T-cell (primary cell): Measurements from ENCODE around the gene RAB40B. TPM values are rescaled to one million over a fixed set of nuclear protein-coding genes. Genes with fewer than 3 reads are reported as not detected.

Source experiments
- ATAC-seq, 4 experiments: fragments of 200-7000 bp in 3 of 4; fragments of 150-1000 bp in 1 of 4; cut with Tn5 transposase; replicated peaks in 1 of 4; 1 replicate in 3 of 4; 2 replicates in 1 of 4; pipeline ENCODE4 v1.10.0; 2021; ENCODE audit warnings: moderate library complexity in 3 of 4, mild to moderate bottlenecking in 2 of 4, moderate number of reproducible peaks in 1 of 4
- CTCF ChIA-PET, 2 donors: fragments of 300-600 bp; sonication (Branson Sonifier 250); formaldehyde crosslinking; loops; one replicate each; lab custom pipeline; 2022; ENCODE audit warnings: antibody characterized with exemption in 2 of 2; lab: Charles Lee
- POLR2A ChIA-PET, 2 donors: fragments of 300-600 bp; sonication (Branson Sonifier 250); formaldehyde crosslinking; loops; one replicate each; lab custom pipeline; 2022; ENCODE audit warnings: antibody characterized with exemption in 2 of 2; lab: Charles Lee
- DNase-seq, 35 experiments: peaks; one replicate each; pipeline versions ENCODE4 v3.0.0 to v3.0.0-alpha.2; 2013 to 2023
- H3K27ac ChIP-seq: one replicate; pipeline ENCODE4 v1.5.1; 2013; ENCODE audit warnings: low read length
- H3K27me3 ChIP-seq, 2 experiments: replicated peaks in 1 of 2; 1 replicate in 1 of 2; 2 replicates in 1 of 2; pipeline versions ENCODE4 v1.6.1 to v1.7.0; 2013; ENCODE audit warnings: low read length in 1 of 2, mixed read lengths in 1 of 2; ENCODE audit not compliant: control insufficient read depth in 2 of 2, insufficient read depth in 2 of 2; ENCODE audit errors: extremely low read depth in 1 of 2
- H3K36me3 ChIP-seq, 2 donors: 1 replicate in 1 of 2; 2 replicates in 1 of 2; pipeline versions ENCODE4 v1.6.1 to v1.7.0; 2013; ENCODE audit warnings: low read length in 1 of 2; ENCODE audit not compliant: control insufficient read depth in 2 of 2, insufficient read depth in 1 of 2; ENCODE audit errors: extremely low read depth in 1 of 2
- H3K4me1 ChIP-seq, 2 experiments: 1 replicate in 1 of 2; 2 replicates in 1 of 2; pipeline versions ENCODE4 v1.6.1 to v1.7.0; 2013; ENCODE audit warnings: low read length in 2 of 2, mixed read lengths in 1 of 2; ENCODE audit not compliant: insufficient read depth in 2 of 2, control insufficient read depth in 1 of 2; ENCODE audit errors: extremely low read depth in 1 of 2
- H3K4me3 ChIP-seq, 2 donors: 1 replicate in 1 of 2; 2 replicates in 1 of 2; pipeline versions ENCODE4 v1.5.1 to v1.7.0; 2013; ENCODE audit warnings: mild to moderate bottlenecking in 2 of 2, low read length in 1 of 2, moderate library complexity in 1 of 2; ENCODE audit not compliant: control insufficient read depth in 1 of 2; ENCODE audit errors: extremely low read depth in 1 of 2
- H3K9me3 ChIP-seq: 2 replicates; pipeline ENCODE4 v1.7.0; 2013
- H3K27ac Mint-ChIP-seq, 2 donors: one replicate each; pipeline ENCODE4 v1.8.0; 2020 to 2021; ENCODE audit warnings: mild to moderate bottlenecking in 2 of 2, mixed read lengths in 2 of 2
- H3K27me3 Mint-ChIP-seq, 2 donors: one replicate each; pipeline ENCODE4 v1.8.0; 2021 to 2022; ENCODE audit warnings: mixed read lengths in 2 of 2
- H3K36me3 Mint-ChIP-seq: one replicate; pipeline ENCODE4 v1.8.0; 2021; ENCODE audit warnings: mixed read lengths
- H3K4me1 Mint-ChIP-seq, 3 donors: one replicate each; pipeline ENCODE4 v1.8.0; 2020 to 2022; ENCODE audit warnings: mixed read lengths in 3 of 3, mild to moderate bottlenecking in 1 of 3
- H3K4me3 Mint-ChIP-seq, 3 donors: one replicate each; pipeline ENCODE4 v1.8.0; 2020 to 2022; ENCODE audit warnings: mild to moderate bottlenecking in 3 of 3, mixed read lengths in 3 of 3, moderate library complexity in 3 of 3
- H3K9me3 Mint-ChIP-seq, 3 donors: one replicate each; pipeline ENCODE4 v1.8.0; 2020 to 2022; ENCODE audit warnings: mixed read lengths in 3 of 3
- WGBS: methylation state at CpG from one replicate; pipeline ENCODE4 v1.1.5; 2013; ENCODE audit warnings: missing lambda C conversion rate; ENCODE audit not compliant: insufficient coverage; 5-methylcytosine and 5-hydroxymethylcytosine counted together
- total RNA-seq, 35 experiments: library from RNA in 6 of 35; stranded (reverse) in 6 of 35; fragments of 120-200 nt in 1 of 35; gene quantifications; one replicate each; pipeline versions ENCODE4 v1.2.1 to v1.2.4 and lab custom pipeline; 2013 to 2026

RAB40B gene
- total RNA-seq, 5 donors from 2014 or later (not counting 1 experiment from before 2014, with no cell fraction given), result 4.4 to 8.7 (median 7.1) TPM

GRCh38 chr17:82737967-82738877 lies 39.7 kb upstream of the RAB40B start:
- ATAC-seq, result no peak
- 87% methylated on average over 24 of the region's 26 CpGs for WGBS
- Histone ChIP-seq H3K27ac (no peak overlapping the region), H3K27me3 (peaks cover 0 to 25% of the 10 kb centered on the region in 2 experiments), H3K9me3 (no peaks in the 10 kb centered on the region), H3K4me3 (no peak overlapping the region), H3K36me3 (no peaks in the 10 kb centered on the region), H3K4me1 (peaks cover 0 to 10% of the 10 kb centered on the region in 2 experiments)
- peaks cover 30% of the 10 kb centered on the region for H3K36me3 Mint-ChIP-seq
- peaks cover 5% of the 10 kb centered on the region in 3 donors for H3K4me1 Mint-ChIP-seq
- POLR2A ChIA-PET, result no interaction called here
- H3K27me3 Mint-ChIP-seq, result no peaks in the 10 kb centered on the region
- CTCF ChIA-PET, result no interaction called here
- no peak for DNase-seq
- H3K4me3 Mint-ChIP-seq, result no peak overlapping the region
- H3K27ac Mint-ChIP-seq, result no peak overlapping the region
- H3K9me3 Mint-ChIP-seq, result peaks cover 3 to 12% (median 8%) of the 10 kb centered on the region in 3 donors

DNA sequence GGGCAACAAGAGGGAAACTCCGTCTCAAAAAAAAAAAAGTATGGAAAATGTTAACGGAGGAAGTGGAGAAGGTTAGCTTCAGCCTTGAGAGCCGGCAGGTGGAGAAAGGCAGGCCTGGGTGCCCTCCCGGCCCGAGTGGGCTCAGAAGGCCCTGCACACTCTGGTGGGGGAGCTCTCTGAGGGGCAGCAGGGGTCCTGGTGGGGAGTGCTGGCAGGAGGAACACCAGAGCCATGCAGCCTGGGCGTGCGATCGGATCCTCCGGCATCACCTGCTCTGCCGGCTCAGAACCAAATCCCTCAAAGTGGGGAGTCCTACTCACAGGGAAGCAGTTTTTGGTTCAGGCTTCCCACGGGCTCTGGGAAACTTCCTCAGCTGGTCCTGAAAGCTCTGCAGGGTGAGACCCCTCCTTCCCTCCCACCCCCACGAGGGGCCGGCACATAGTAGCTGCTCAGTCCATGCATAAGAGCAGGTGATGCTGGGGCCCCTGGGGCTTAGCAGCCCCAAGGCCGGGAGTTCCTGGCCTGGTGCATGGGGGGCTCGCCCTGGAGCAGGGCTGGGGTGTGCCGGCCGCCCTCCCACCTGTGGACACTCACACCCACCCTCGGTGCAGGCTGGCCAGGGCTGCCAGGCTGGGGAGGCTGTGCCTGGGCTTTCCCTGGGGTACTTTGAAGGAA lies 38.1 kb upstream of the RAB40B start:
- peaks cover 0 to 4% of the 10 kb centered on the region in 2 donors for H3K36me3 ChIP-seq
- 93% methylated on average over 11 of the region's 18 CpGs for WGBS
- Mint-ChIP-seq H3K27me3 (no peaks in the 10 kb centered on the region), H3K9me3 (peaks cover 5 to 14% (median 11%) of the 10 kb centered on the region in 3 donors), H3K4me3 (peak overlapping the region; percentile 64 to 67 (median 66)), H3K27ac (no peak overlapping the region), H3K36me3 (peaks cover 26% of the 10 kb centered on the region), H3K4me1 (peaks cover 5% of the 10 kb centered on the region in 3 donors)
- ATAC-seq, result no peak
- no peak overlapping the region for H3K27ac ChIP-seq
- no peak for DNase-seq
- POLR2A ChIA-PET, result no interaction called here
- peaks cover 0 to 10% of the 10 kb centered on the region in 2 experiments for H3K4me1 ChIP-seq
- no peak overlapping the region for H3K4me3 ChIP-seq
- no peaks in the 10 kb centered on the region for H3K9me3 ChIP-seq
- peaks cover 0 to 25% of the 10 kb centered on the region in 2 experiments for H3K27me3 ChIP-seq
- CTCF ChIA-PET, result no interaction called here

- H3K27ac ChIP-seq, result no peak within 1 kb of the TSS
- 12% methylated on average over 95 of the region's 101 CpGs for WGBS
- peaks cover 0 to 10% of the 10 kb centered on the region in 2 experiments for H3K4me1 ChIP-seq
- Mint-ChIP-seq H3K9me3 (peaks cover 4 to 6% (median 5%) of the 10 kb centered on the region in 3 donors), H3K27me3 (no peaks in the 10 kb centered on the region), H3K4me1 (peaks cover 5% of the 10 kb centered on the region in 3 donors), H3K4me3 (peak within 1 kb of the TSS; percentile 64 to 67 (median 66)), H3K36me3 (peaks cover 15% of the 10 kb centered on the region), H3K27ac (no peak within 1 kb of the TSS)
- ATAC-seq, result peak; percentile 84 to 89 (median 86)
- peak in 22 of 35 experiments; percentile 9 to 54 (median 30) for DNase-seq
- CTCF ChIA-PET, result no interaction called here
- H3K27me3 ChIP-seq, result peaks cover 0 to 25% of the 10 kb centered on the region in 2 experiments
- H3K9me3 ChIP-seq, result no peaks in the 10 kb centered on the region
- peak within 1 kb of the TSS; percentile 34 to 38 for H3K4me3 ChIP-seq
- H3K36me3 ChIP-seq, result peaks cover 0 to 7% of the 10 kb centered on the region in 2 donors
- POLR2A ChIA-PET, result no interaction called here
These were observed 36.7 kb upstream of the RAB40B start, which contains the start of gene FN3K for GRCh38 chr17:82734987-82735866. TSS of gene FN3K (plus strand) at chr17:82735615. CDS start at chr17:82735637, 22 bp downstream.

- Mint-ChIP-seq H3K4me1 (peaks cover 5% of the 10 kb centered on the region in 3 donors), H3K9me3 (peaks cover 4 to 6% (median 5%) of the 10 kb centered on the region in 3 donors), H3K4me3 (no peak overlapping the region), H3K36me3 (peaks cover 18% of the 10 kb centered on the region), H3K27me3 (no peaks in the 10 kb centered on the region), H3K27ac (no peak overlapping the region)
- CTCF ChIA-PET, result no interaction called here
- Histone ChIP-seq H3K27me3 (peaks cover 0 to 25% of the 10 kb centered on the region in 2 experiments), H3K4me3 (no peak overlapping the region), H3K9me3 (no peaks in the 10 kb centered on the region), H3K4me1 (peaks cover 0 to 10% of the 10 kb centered on the region in 2 experiments), H3K27ac (no peak overlapping the region), H3K36me3 (peaks cover 3 to 12% of the 10 kb centered on the region in 2 donors)
- WGBS, result 84% methylated on average over 5 of the region's 13 CpGs
- ATAC-seq (no peak), DNase-seq (no peak)
- POLR2A ChIA-PET, result interaction anchor here in 1 of 2 donors (0.6 kb wide), 1 partner anchor 47 kb away, joined by 3 read pairs; no protein-coding TSS in a partner anchor
These were observed 33.7 kb upstream of the RAB40B start for GRCh38 chr17:82732118-82732743.

DNA sequence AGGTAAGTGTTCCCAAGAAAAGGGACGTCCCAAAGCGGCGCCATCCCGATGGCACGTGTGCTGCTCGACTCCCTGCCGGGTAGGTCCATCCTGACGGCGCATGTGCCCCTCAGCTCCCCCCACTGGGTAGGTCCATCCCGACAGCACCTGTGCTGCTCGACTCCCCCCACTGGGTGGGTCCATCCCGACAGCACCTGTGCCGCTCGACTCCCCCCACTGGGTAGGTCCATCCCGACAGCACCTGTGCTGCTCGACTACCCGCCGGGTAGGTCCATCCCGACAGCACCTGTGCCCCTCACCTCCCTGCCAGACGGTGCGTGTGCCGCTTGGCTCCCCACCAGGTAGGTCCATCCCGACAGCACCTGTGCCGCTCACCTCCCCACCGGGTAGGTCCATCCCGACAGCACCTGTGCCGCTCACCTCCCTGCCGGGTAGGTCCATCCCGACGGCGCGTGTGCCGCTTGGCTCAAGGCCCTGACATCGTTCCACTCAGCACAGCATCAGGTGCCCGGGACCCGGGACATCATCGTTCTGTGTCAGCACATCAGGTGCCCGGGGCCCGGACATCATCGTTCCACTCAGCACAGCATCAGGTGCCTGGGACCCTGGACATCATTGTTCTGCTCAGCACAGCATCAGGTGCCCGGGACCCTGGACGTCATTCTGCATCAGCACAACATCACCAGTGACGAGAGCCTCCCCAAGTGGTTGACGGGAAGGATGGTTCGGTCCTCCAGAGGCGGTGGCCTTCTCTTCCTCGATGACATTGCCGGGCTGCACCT lies 31.2 kb upstream of the RAB40B start:
- H3K27ac Mint-ChIP-seq, result no peak overlapping the region
- ChIA-PET CTCF (no interaction called here), POLR2A (no interaction called here)
- H3K27me3 ChIP-seq, result peaks cover 0 to 7% of the 10 kb centered on the region in 2 experiments
- H3K4me3 Mint-ChIP-seq, result no peak overlapping the region
- no peaks in the 10 kb centered on the region for H3K27me3 Mint-ChIP-seq
- H3K9me3 ChIP-seq, result no peaks in the 10 kb centered on the region
- peaks cover 21% of the 10 kb centered on the region for H3K36me3 Mint-ChIP-seq
- H3K27ac ChIP-seq, result no peak overlapping the region
- H3K9me3 Mint-ChIP-seq, result peaks cover 4 to 6% (median 5%) of the 10 kb centered on the region in 3 donors
- DNase-seq (no peak), ATAC-seq (no peak)
- no peaks in the 10 kb centered on the region for H3K4me1 Mint-ChIP-seq
- no peak overlapping the region for H3K4me3 ChIP-seq
- peaks cover 5 to 24% of the 10 kb centered on the region in 2 donors for H3K36me3 ChIP-seq
- 90% methylated on average over 48 of the region's 48 CpGs for WGBS
- no peaks in the 10 kb centered on the region for H3K4me1 ChIP-seq
